Body of pancreas (tissue), 4 donors: Measurements from ENCODE around the gene GLIPR2.

Source experiments
- POLR2A ChIP-seq, 3 donors: fragments of 450-650 bp; IDR thresholded peaks; one replicate each; pipeline ENCODE4 v1.6.1; 2016; ENCODE audit warnings: antibody characterized with exemption in 3 of 3, mild to moderate bottlenecking in 2 of 3
- TF ChIP-seq, protein P1 (sequence below), 7 experiments: fragments of 450-650 bp in 4 of 7; fragments of 200-600 bp in 3 of 7; sonication (generic) in 3 of 7; IDR thresholded peaks; one replicate each; pipeline ENCODE4 v1.5.1; 2016 to 2019; ENCODE audit warnings: antibody characterized with exemption in 7 of 7

GRCh38 chr9:36177571-36177970 is 41.0 kb downstream of the GLIPR2 start:
- TF ChIP-seq, protein P1, sequence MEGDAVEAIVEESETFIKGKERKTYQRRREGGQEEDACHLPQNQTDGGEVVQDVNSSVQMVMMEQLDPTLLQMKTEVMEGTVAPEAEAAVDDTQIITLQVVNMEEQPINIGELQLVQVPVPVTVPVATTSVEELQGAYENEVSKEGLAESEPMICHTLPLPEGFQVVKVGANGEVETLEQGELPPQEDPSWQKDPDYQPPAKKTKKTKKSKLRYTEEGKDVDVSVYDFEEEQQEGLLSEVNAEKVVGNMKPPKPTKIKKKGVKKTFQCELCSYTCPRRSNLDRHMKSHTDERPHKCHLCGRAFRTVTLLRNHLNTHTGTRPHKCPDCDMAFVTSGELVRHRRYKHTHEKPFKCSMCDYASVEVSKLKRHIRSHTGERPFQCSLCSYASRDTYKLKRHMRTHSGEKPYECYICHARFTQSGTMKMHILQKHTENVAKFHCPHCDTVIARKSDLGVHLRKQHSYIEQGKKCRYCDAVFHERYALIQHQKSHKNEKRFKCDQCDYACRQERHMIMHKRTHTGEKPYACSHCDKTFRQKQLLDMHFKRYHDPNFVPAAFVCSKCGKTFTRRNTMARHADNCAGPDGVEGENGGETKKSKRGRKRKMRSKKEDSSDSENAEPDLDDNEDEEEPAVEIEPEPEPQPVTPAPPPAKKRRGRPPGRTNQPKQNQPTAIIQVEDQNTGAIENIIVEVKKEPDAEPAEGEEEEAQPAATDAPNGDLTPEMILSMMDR (IDR thresholded peaks at IDR 0.05), result no peak
- TF ChIP-seq POLR2A (IDR thresholded peaks at IDR 0.05), result no peak
